PC-3 (cell line): ENCODE measurements around the gene CHRNA3. TPM values are rescaled to one million over a fixed set of nuclear protein-coding genes. Genes with fewer than 3 reads are reported as not detected.

Experiments used
- ATAC-seq: fragments of 200-7000 bp; cut with Tn5 transposase; 2 replicates; pipeline ENCODE4 v1.9.1; 2020; ENCODE audit warnings: mild to moderate bottlenecking, moderate library complexity
- BruUV-seq: library from RNA; stranded (reverse); fragments of 400-500 nt; replicated peaks from 2 replicates; lab custom pipeline; 2021; lab: Mats Ljungman, UMichigan
- CTCF ChIA-PET: fragments of 300-600 bp; sonication (Branson Sonifier 250); formaldehyde crosslinking; loops from one replicate; lab custom pipeline; 2022; ENCODE audit warnings: antibody characterized with exemption; lab: Charles Lee
- POLR2A ChIA-PET: fragments of 300-600 bp; sonication (Branson Sonifier 250); formaldehyde crosslinking; loops from one replicate; lab custom pipeline; 2022; ENCODE audit warnings: antibody characterized with exemption; ENCODE audit not compliant: unreplicated experiment; lab: Charles Lee
- DNase-seq: peaks from one replicate; pipeline ENCODE4 v3.0.0-alpha.2; 2015
- H2AFZ ChIP-seq: fragments of 300-600 bp; sonication (generic); 2 replicates; pipeline ENCODE4 v1.6.0; 2016; ENCODE audit warnings: antibody characterized with exemption, low read length
- H3F3A ChIP-seq: fragments of 300-600 bp; sonication (generic); one replicate; pipeline ENCODE4 v1.6.0; 2017; ENCODE audit warnings: antibody characterized with exemption, low read length, control low read depth, mild to moderate bottlenecking; ENCODE audit not compliant: unreplicated experiment
- H3K27ac ChIP-seq: fragments of 300-600 bp; sonication (generic); 2 replicates; pipeline ENCODE4 v1.5.1; 2016; ENCODE audit warnings: mild to moderate bottlenecking, low read length
- H3K27me3 ChIP-seq: fragments of 300-600 bp; sonication (generic); 2 replicates; pipeline ENCODE4 v1.6.1; 2016; ENCODE audit warnings: low read length, mixed read lengths
- H3K36me3 ChIP-seq: fragments of 300-600 bp; sonication (generic); 2 replicates; pipeline ENCODE4 v1.6.1; 2016; ENCODE audit warnings: low read depth, mixed run types, low read length, mixed read lengths
- H3K4me1 ChIP-seq: fragments of 300-600 bp; sonication (generic); 2 replicates; pipeline ENCODE4 v1.5.1; 2016; ENCODE audit warnings: low read length; ENCODE audit not compliant: insufficient read depth
- H3K4me2 ChIP-seq: fragments of 300-600 bp; sonication (generic); 2 replicates; pipeline ENCODE4 v1.6.0; 2016; ENCODE audit warnings: low read length
- H3K4me3 ChIP-seq: fragments of 300-600 bp; sonication (generic); 2 replicates; pipeline ENCODE4 v1.5.1; 2016; ENCODE audit warnings: mild to moderate bottlenecking, low read length, mixed read lengths
- H3K79me2 ChIP-seq: fragments of 300-600 bp; sonication (generic); 2 replicates; pipeline ENCODE4 v1.6.1; 2017; ENCODE audit warnings: low read length, mixed read lengths
- H3K9ac ChIP-seq: fragments of 300-600 bp; sonication (generic); 2 replicates; pipeline ENCODE4 v1.6.0; 2016; ENCODE audit warnings: mild to moderate bottlenecking, low read length
- H3K9me2 ChIP-seq: fragments of 300-600 bp; sonication (generic); replicated peaks from 2 replicates; pipeline ENCODE4 v1.6.1; 2016; ENCODE audit warnings: mixed run types, low read length, mixed read lengths
- H3K9me3 ChIP-seq: fragments of 300-600 bp; sonication (generic); 2 replicates; pipeline ENCODE4 v1.6.1; 2016; ENCODE audit warnings: low read length, mixed read lengths
- H4K20me1 ChIP-seq: fragments of 300-600 bp; sonication (generic); 2 replicates; pipeline ENCODE4 v1.6.1; 2016; ENCODE audit warnings: low read length, mixed read lengths
- EZH2 ChIP-seq: fragments of 300-600 bp; sonication (generic); IDR thresholded peaks from one replicate; pipeline ENCODE4 v1.6.1; 2017; ENCODE audit warnings: antibody characterized with exemption, mild to moderate bottlenecking, low read length; ENCODE audit not compliant: unreplicated experiment
- EZH2phosphoT487 ChIP-seq: fragments of 300-600 bp; sonication (generic); IDR thresholded peaks from 2 replicates; pipeline ENCODE4 v1.6.1; 2018; ENCODE audit warnings: mild to moderate bottlenecking, antibody characterized with exemption, low read length, borderline replicate concordance
- intact Hi-C: fragments of 100-400 bp; cut with micrococcal nuclease; formaldehyde crosslinking; loops from 2 replicates; pipeline ENCODE4 v1.9.0; 2023
- total RNA-seq: library from RNA; depleted of rRNA; stranded (reverse); fragments of >200 nt; gene quantifications from 2 replicates; pipeline ENCODE4 v1.2.3, GENCODE V29; 2014
- TF ChIP-seq, protein P1 (sequence below): fragments of 300-600 bp; sonication (generic); conservative IDR thresholded peaks from 2 replicates; pipeline ENCODE4 v1.5.1; 2017; ENCODE audit warnings: antibody characterized with exemption, low read depth, mild to moderate bottlenecking, low read length

The CHRNA3 gene
- total RNA-seq, 1 experiment from 2014 or later: not detected

- Histone ChIP-seq H3K4me3 (no peak overlapping the region), H3F3A (no peaks in the 10 kb centered on the region), H3K27me3 (no peaks in the 10 kb centered on the region; the same call in 1 of the 2 replicates), H3K9me2 (no peaks in the 10 kb centered on the region), H3K4me1 (no peaks in the 10 kb centered on the region), H3K79me2 (no peaks in the 10 kb centered on the region), H2AFZ (no peak overlapping the region), H3K27ac (no peak overlapping the region), H3K9ac (no peak overlapping the region), H4K20me1 (no peaks in the 10 kb centered on the region), H3K4me2 (no peak overlapping the region), H3K36me3 (no peaks in the 10 kb centered on the region), H3K9me3 (no peaks in the 10 kb centered on the region)
- no TSS peak for BruUV-seq
- ChIA-PET POLR2A (no interaction called here), CTCF (no interaction called here)
- intact Hi-C loops: no loop called here
- no peak for ATAC-seq
- TF ChIP-seq, protein P1, sequence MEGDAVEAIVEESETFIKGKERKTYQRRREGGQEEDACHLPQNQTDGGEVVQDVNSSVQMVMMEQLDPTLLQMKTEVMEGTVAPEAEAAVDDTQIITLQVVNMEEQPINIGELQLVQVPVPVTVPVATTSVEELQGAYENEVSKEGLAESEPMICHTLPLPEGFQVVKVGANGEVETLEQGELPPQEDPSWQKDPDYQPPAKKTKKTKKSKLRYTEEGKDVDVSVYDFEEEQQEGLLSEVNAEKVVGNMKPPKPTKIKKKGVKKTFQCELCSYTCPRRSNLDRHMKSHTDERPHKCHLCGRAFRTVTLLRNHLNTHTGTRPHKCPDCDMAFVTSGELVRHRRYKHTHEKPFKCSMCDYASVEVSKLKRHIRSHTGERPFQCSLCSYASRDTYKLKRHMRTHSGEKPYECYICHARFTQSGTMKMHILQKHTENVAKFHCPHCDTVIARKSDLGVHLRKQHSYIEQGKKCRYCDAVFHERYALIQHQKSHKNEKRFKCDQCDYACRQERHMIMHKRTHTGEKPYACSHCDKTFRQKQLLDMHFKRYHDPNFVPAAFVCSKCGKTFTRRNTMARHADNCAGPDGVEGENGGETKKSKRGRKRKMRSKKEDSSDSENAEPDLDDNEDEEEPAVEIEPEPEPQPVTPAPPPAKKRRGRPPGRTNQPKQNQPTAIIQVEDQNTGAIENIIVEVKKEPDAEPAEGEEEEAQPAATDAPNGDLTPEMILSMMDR: no peak
- TF ChIP-seq EZH2phosphoT487 (no peak), EZH2 (no peak)
- DNase-seq: no peak
These were observed 38.0 kb upstream of the CHRNA3 start for GRCh38 chr15:78658823-78659222.

GRCh38 chr15:78654272-78654671 is 33.5 kb upstream of the CHRNA3 start:
- no peak overlapping the region for H3K4me3 ChIP-seq
- TF ChIP-seq, protein P1: no peak
- TF ChIP-seq EZH2 (no peak), EZH2phosphoT487 (no peak)
- H4K20me1 ChIP-seq: no peaks in the 10 kb centered on the region
- H3K4me2 ChIP-seq: no peak overlapping the region
- no peak overlapping the region for H3K27ac ChIP-seq
- DNase-seq (no peak), ATAC-seq (no peak; the same call in 1 of the 2 replicates)
- H2AFZ ChIP-seq: no peak overlapping the region
- no peaks in the 10 kb centered on the region for H3K9me2 ChIP-seq
- no peaks in the 10 kb centered on the region for H3K4me1 ChIP-seq
- no peaks in the 10 kb centered on the region for H3K9me3 ChIP-seq
- no peaks in the 10 kb centered on the region; the same call in 1 of the 2 replicates for H3K27me3 ChIP-seq
- H3K9ac ChIP-seq: no peak overlapping the region
- ChIA-PET CTCF (no interaction called here), POLR2A (no interaction called here)
- no peaks in the 10 kb centered on the region for H3K79me2 ChIP-seq
- H3K36me3 ChIP-seq: no peaks in the 10 kb centered on the region
- BruUV-seq: no TSS peak
- no peaks in the 10 kb centered on the region for H3F3A ChIP-seq
- intact Hi-C loops: no loop called here

GRCh38 chr15:78651930-78652615 is 31.3 kb upstream of the CHRNA3 start:
- intact Hi-C loops: no loop called here

More at GRCh38 chr15:78651930-78652615, 31.3 kb upstream of the CHRNA3 start:
- Histone ChIP-seq H3K9ac (no peak overlapping the region), H3K4me2 (no peak overlapping the region), H3K9me3 (no peaks in the 10 kb centered on the region), H3K9me2 (no peaks in the 10 kb centered on the region), H3K27me3 (no peaks in the 10 kb centered on the region; the same call in 1 of the 2 replicates), H3K36me3 (no peaks in the 10 kb centered on the region), H3K27ac (no peak overlapping the region), H3K79me2 (no peaks in the 10 kb centered on the region), H3K4me1 (no peaks in the 10 kb centered on the region), H4K20me1 (no peaks in the 10 kb centered on the region), H3F3A (no peaks in the 10 kb centered on the region), H2AFZ (no peak overlapping the region), H3K4me3 (no peak overlapping the region)
- ChIA-PET CTCF (no interaction called here), POLR2A (no interaction called here)
- ATAC-seq (no peak), DNase-seq (no peak)
- no TSS peak for BruUV-seq
- TF ChIP-seq EZH2phosphoT487 (no peak), EZH2 (no peak)
- TF ChIP-seq, protein P1: no peak
